Measurements from ENCODE around the gene OR2T34. TPM values are rescaled to one million over a fixed set of nuclear protein-coding genes. Genes with fewer than 3 reads are reported as not detected.
"Not testable (repeated sequence)": the region's sequence is repeated elsewhere in the genome, so short reads cannot be mapped to it uniquely, and the experiment has no call there.

The OR2T34 gene
- total RNA-seq, 1 donor from 2014 or later: not detected

- intact Hi-C loops (cut with micrococcal nuclease): loop anchor here (10.0 kb wide), 1 partner anchor 161 kb away; the partner anchor contains the start of gene OR2T1
These were observed 8.8 kb downstream of the OR2T34 start for GRCh38 chr1:248565530-248566373.

- intact Hi-C loops (cut with micrococcal nuclease): loop anchor here (10.0 kb wide), 1 partner anchor 158 kb away; the partner anchor contains the start of gene OR2T1
These were observed 11.9 kb downstream of the OR2T34 start, which contains the start of gene OR2T29 for GRCh38 chr1:248562672-248563071. Gene OR2T29, minus strand, starts transcription at chr1:248562772. Its CDS starts 3,281 bp downstream, at chr1:248559491.

- intact Hi-C loops (cut with micrococcal nuclease): not testable (repeated sequence)
These were observed 23.5 kb downstream of the OR2T34 start for GRCh38 chr1:248551027-248551426.

- intact Hi-C loops (cut with micrococcal nuclease): not testable (repeated sequence)
These were observed 27.2 kb downstream of the OR2T34 start for GRCh38 chr1:248547383-248547782.

GRCh38 chr1:248537449-248537848 lies 37.1 kb downstream of the OR2T34 start:
- intact Hi-C loops (cut with micrococcal nuclease): not testable (repeated sequence)

Other genes starting within 250 kb of the OR2T34 start
- gene OR14C36, start 226.0 kb downstream of the OR2T34 start, total RNA-seq: not detected in 2 replicates
- not detected in 2 replicates for gene OR2T4, start 213.1 kb downstream of the OR2T34 start, total RNA-seq
- not detected in 2 replicates for gene OR2T6, start 199.0 kb downstream of the OR2T34 start, total RNA-seq
- not detected in 2 replicates for gene OR2T1, start 171.7 kb downstream of the OR2T34 start, total RNA-seq
- gene OR2T2, start 129.1 kb downstream of the OR2T34 start, total RNA-seq: not detected in 2 replicates
- gene OR2T3, start 101.4 kb downstream of the OR2T34 start, total RNA-seq: not detected in 2 replicates
- gene OR2T5, start 86.2 kb downstream of the OR2T34 start, total RNA-seq: not detected in 2 replicates
- gene OR2G6, start 66.7 kb downstream of the OR2T34 start, total RNA-seq: not detected in 2 replicates
- not detected in 2 replicates for gene OR2T29, start 12.0 kb downstream of the OR2T34 start, total RNA-seq
- gene OR2T10, start 22.9 kb upstream of the OR2T34 start, total RNA-seq: not detected in 2 replicates
- not detected in 2 replicates for gene OR2T11, start 60.3 kb upstream of the OR2T34 start, total RNA-seq
- gene OR2T35, start 70.5 kb upstream of the OR2T34 start, total RNA-seq: not detected in 2 replicates
- gene OR2T27, start 80.8 kb upstream of the OR2T34 start, total RNA-seq: not detected in 2 replicates
- not detected in 2 replicates for gene OR14I1, start 128.0 kb upstream of the OR2T34 start, total RNA-seq
- gene LYPD8, start 181.0 kb upstream of the OR2T34 start, total RNA-seq: not detected in 2 replicates

Data from T-helper 2 cell treated with Interferon-gamma antibody and Interleukin-4, amounts not matched to agents 100 ng/mL and 5 ng/mL, for 36 hours (primary cell).